Sigmoid colon (tissue), 4 donors: Measurements from ENCODE around the gene CENPM.

Experiments
- EP300 ChIP-seq, 4 donors: sonication (generic); formaldehyde crosslinking; IDR thresholded peaks; one replicate each; pipeline ENCODE4 v1.6.1; 2017; ENCODE audit warnings: antibody characterized with exemption in 4 of 4
- POLR2A ChIP-seq, 2 donors: fragments of 450-650 bp; IDR thresholded peaks; one replicate each; pipeline ENCODE4 v1.6.1; 2016; ENCODE audit warnings: antibody characterized with exemption in 2 of 2, mild to moderate bottlenecking in 2 of 2, moderate library complexity in 2 of 2
- POLR2AphosphoS5 ChIP-seq, 4 donors: sonication (generic); formaldehyde crosslinking; IDR thresholded peaks; one replicate each; pipeline ENCODE4 v1.6.1; 2017; ENCODE audit warnings: antibody characterized with exemption in 4 of 4
- TF ChIP-seq, protein P1 (sequence below), 4 experiments: fragments of 450-650 bp in 3 of 4; fragments of 200-600 bp in 1 of 4; IDR thresholded peaks; one replicate each; pipeline ENCODE4 v1.5.1; 2016 to 2019; ENCODE audit warnings: antibody characterized with exemption in 4 of 4, mild to moderate bottlenecking in 3 of 4, moderate library complexity in 2 of 4

DNA sequence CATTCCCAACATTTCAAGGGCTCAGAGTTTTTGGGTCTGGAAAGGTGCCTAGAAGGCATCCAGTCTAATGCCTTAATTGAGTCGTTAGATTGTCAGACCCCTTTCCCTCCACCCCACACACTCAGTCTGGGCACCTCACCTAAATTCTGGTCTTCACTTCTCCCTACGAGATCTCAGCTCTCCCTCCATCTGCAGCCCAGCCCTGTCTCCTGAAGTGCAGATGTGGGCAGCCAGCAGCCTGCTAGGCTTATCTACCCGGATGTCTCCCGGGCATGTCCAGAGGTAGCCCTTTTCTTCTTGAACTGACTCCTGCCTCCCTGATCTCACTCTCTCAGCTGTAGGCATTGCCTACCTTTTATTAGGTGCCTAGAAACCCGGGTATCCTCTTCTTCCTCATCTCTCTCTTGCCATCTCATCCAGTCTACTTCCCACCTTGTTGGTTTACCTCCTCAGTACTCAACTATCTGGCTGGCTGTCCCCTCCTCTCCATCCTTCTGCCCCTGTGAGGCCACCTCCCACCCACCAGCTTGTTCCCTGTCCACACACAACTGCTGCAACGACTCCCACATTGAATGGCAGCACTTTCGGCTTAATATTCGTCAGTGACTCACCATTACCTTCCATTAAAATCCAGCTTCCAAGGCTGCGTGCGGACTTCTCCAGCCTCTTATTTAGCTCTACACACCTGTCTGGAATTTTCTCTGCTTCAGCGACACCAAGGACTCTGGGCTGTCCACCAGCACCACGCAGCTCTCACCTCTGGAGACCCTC, 28.5 kb upstream of the CENPM start:
- TF ChIP-seq POLR2AphosphoS5 (IDR thresholded peaks at IDR 0.05) = no peak
- TF ChIP-seq, protein P1, sequence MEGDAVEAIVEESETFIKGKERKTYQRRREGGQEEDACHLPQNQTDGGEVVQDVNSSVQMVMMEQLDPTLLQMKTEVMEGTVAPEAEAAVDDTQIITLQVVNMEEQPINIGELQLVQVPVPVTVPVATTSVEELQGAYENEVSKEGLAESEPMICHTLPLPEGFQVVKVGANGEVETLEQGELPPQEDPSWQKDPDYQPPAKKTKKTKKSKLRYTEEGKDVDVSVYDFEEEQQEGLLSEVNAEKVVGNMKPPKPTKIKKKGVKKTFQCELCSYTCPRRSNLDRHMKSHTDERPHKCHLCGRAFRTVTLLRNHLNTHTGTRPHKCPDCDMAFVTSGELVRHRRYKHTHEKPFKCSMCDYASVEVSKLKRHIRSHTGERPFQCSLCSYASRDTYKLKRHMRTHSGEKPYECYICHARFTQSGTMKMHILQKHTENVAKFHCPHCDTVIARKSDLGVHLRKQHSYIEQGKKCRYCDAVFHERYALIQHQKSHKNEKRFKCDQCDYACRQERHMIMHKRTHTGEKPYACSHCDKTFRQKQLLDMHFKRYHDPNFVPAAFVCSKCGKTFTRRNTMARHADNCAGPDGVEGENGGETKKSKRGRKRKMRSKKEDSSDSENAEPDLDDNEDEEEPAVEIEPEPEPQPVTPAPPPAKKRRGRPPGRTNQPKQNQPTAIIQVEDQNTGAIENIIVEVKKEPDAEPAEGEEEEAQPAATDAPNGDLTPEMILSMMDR (IDR thresholded peaks at IDR 0.05) = no peak
- TF ChIP-seq POLR2A (IDR thresholded peaks at IDR 0.05) = no peak
- TF ChIP-seq EP300 (IDR thresholded peaks at IDR 0.05) = no peak
